Cardiac muscle cell (in vitro differentiated cells and primary cell): Measurements from ENCODE around the gene DNAH11. TPM values are rescaled to one million over a fixed set of nuclear protein-coding genes. Genes with fewer than 3 reads are reported as not detected.

Experiments used
- DNase-seq, 2 donors: peaks; one replicate each; pipeline versions ENCODE4 v3.0.0 to v3.0.0-alpha.2; 2010 to 2017; ENCODE audit warnings: low read depth in 1 of 2, low spot score in 1 of 2
- H3K27ac ChIP-seq: fragments of 200-600 bp; sonication (generic); 2 replicates; pipeline ENCODE4 v1.5.1; 2016
- H3K27me3 ChIP-seq: fragments of 200-600 bp; sonication (generic); 2 replicates; pipeline ENCODE4 v1.6.0; 2016; ENCODE audit warnings: control low read depth
- H3K36me3 ChIP-seq: fragments of 200-600 bp; sonication (generic); 2 replicates; pipeline ENCODE4 v1.5.1; 2016; ENCODE audit warnings: control low read depth
- H3K4me1 ChIP-seq: fragments of 200-600 bp; sonication (generic); 2 replicates; pipeline ENCODE4 v1.8.1; 2017; ENCODE audit warnings: low read depth, mild to moderate bottlenecking, mixed run types
- H3K4me3 ChIP-seq: fragments of 200-600 bp; sonication (generic); 2 replicates; pipeline ENCODE4 v1.5.1; 2016; ENCODE audit warnings: mild to moderate bottlenecking
- H3K9me3 ChIP-seq: fragments of 200-600 bp; sonication (generic); 2 replicates; pipeline ENCODE4 v1.5.1; 2017; ENCODE audit warnings: low read depth, mild to moderate bottlenecking, control low read depth
- CTCF ChIP-seq: IDR thresholded peaks from 2 replicates; pipeline ENCODE4 v1.5.1; 2012; ENCODE audit warnings: low read depth, mild to moderate bottlenecking, low read length
- polyA plus RNA-seq: library from polyadenylated mRNA; unstranded; fragments of >200 nt; fragmentation: Nextera tagmentation; extraction: Ambion mirVana; gene quantifications from 2 replicates; pipeline ENCODE4 v1.2.1, GENCODE V29; 2016
- total RNA-seq: library from RNA; depleted of rRNA; stranded (reverse); fragments of >200 nt; gene quantifications from 2 replicates; pipeline ENCODE4 v1.2.3, GENCODE V29; 2016

The DNAH11 gene
- total and polyA plus RNA-seq, 2 experiments from 2014 or later, result 0.60 to 1.9 TPM

GRCh38 chr7:21912931-21913780 is 370.3 kb downstream of the DNAH11 start:
- Histone ChIP-seq H3K36me3 (peaks cover under 1% of the 10 kb centered on the region), H3K9me3 (no peaks in the 10 kb centered on the region), H3K4me1 (peaks cover under 1% of the 10 kb centered on the region), H3K4me3 (no peak overlapping the region), H3K27me3 (no peaks in the 10 kb centered on the region), H3K27ac (no peak overlapping the region)
- DNase-seq, result no peak
- TF ChIP-seq CTCF, result no peak

- no peak for TF ChIP-seq CTCF
- no peaks in the 10 kb centered on the region for H3K36me3 ChIP-seq
- no peaks in the 10 kb centered on the region for H3K27me3 ChIP-seq
- no peaks in the 10 kb centered on the region for H3K9me3 ChIP-seq
- H3K27ac ChIP-seq, result no peak overlapping the region
- no peak for DNase-seq
- H3K4me1 ChIP-seq, result peaks cover 10% of the 10 kb centered on the region
- H3K4me3 ChIP-seq, result no peak overlapping the region
Observed at GRCh38 chr7:21914671-21915070, 371.8 kb downstream of the DNAH11 start.

GRCh38 chr7:21915140-21915539 is 372.3 kb downstream of the DNAH11 start:
- H3K36me3 ChIP-seq, result no peaks in the 10 kb centered on the region
- no peak overlapping the region for H3K4me3 ChIP-seq
- H3K4me1 ChIP-seq, result peaks cover 10% of the 10 kb centered on the region
- no peak for TF ChIP-seq CTCF
- no peaks in the 10 kb centered on the region for H3K27me3 ChIP-seq
- H3K9me3 ChIP-seq, result no peaks in the 10 kb centered on the region
- no peak for DNase-seq
- H3K27ac ChIP-seq, result no peak overlapping the region

- H3K4me1 ChIP-seq, result peaks cover 10% of the 10 kb centered on the region
- H3K36me3 ChIP-seq, result no peaks in the 10 kb centered on the region
- H3K27ac ChIP-seq, result no peak overlapping the region
- no peaks in the 10 kb centered on the region for H3K27me3 ChIP-seq
- H3K9me3 ChIP-seq, result no peaks in the 10 kb centered on the region
- DNase-seq, result no peak
- no peak for TF ChIP-seq CTCF
- no peak overlapping the region for H3K4me3 ChIP-seq
Observed at GRCh38 chr7:21916176-21916575, 373.3 kb downstream of the DNAH11 start.

GRCh38 chr7:21916629-21917028 is 373.8 kb downstream of the DNAH11 start:
- TF ChIP-seq CTCF, result no peak
- H3K4me1 ChIP-seq, result peaks cover 10% of the 10 kb centered on the region
- no peak overlapping the region for H3K4me3 ChIP-seq
- H3K9me3 ChIP-seq, result no peaks in the 10 kb centered on the region
- no peaks in the 10 kb centered on the region for H3K27me3 ChIP-seq
- no peaks in the 10 kb centered on the region for H3K36me3 ChIP-seq
- no peak overlapping the region for H3K27ac ChIP-seq
- DNase-seq, result no peak
